Testis (tissue), 3 donors: ENCODE data around the gene CLMN. TPM values are rescaled to one million over a fixed set of nuclear protein-coding genes. Genes with fewer than 3 reads are reported as not detected.
A peak's percentile ranks its signal among the peaks of the same experiment; 100 is the strongest.

Experiments
- DNase-seq: peaks from one replicate; pipeline ENCODE4 v3.0.0-alpha.2; 2019
- H3K27ac ChIP-seq, 2 donors: fragments of 200-600 bp; sonication (generic); one replicate each; pipeline ENCODE4 v1.5.1; 2019
- H3K27me3 ChIP-seq: fragments of 200-600 bp; sonication (generic); one replicate; pipeline ENCODE4 v1.5.1; 2019
- H3K36me3 ChIP-seq: fragments of 200-600 bp; sonication (generic); one replicate; pipeline ENCODE4 v1.5.1; 2017; ENCODE audit warnings: low read depth; ENCODE audit errors: missing control alignments
- H3K4me1 ChIP-seq: fragments of 200-600 bp; sonication (generic); one replicate; pipeline ENCODE4 v1.5.1; 2019
- H3K4me3 ChIP-seq, 2 donors: fragments of 200-600 bp; sonication (generic); one replicate each; pipeline ENCODE4 v1.5.1; 2017 to 2019
- H3K9me3 ChIP-seq: fragments of 200-600 bp; sonication (generic); one replicate; pipeline ENCODE4 v1.5.1; 2017
- POLR2A ChIP-seq: fragments of 450-650 bp; IDR thresholded peaks from one replicate; pipeline ENCODE4 v1.6.1; 2017; ENCODE audit warnings: antibody characterized with exemption, mild to moderate bottlenecking, moderate library complexity
- WGBS, 2 donors: methylation state at CpG; one replicate each; pipeline ENCODE4 v1.1.5; 2018; 5-methylcytosine and 5-hydroxymethylcytosine counted together
- intact Hi-C: fragments of 100-400 bp; cut with DNase I; formaldehyde crosslinking; loops from one replicate; pipeline ENCODE4 v1.15.1; 2023; ENCODE audit warnings: low total_unique reads
- polyA plus RNA-seq: library from polyadenylated mRNA; stranded (reverse); fragments of 350-450 nt; fragmentation: Illumina TruSeq; extraction: RNeasy Lipid Tissue Mini Kit (QIAGEN cat#74804); gene quantifications from one replicate; pipeline ENCODE4 v1.2.3, GENCODE V29; 2014; ENCODE audit warnings: low read depth, low replicate concordance; ENCODE audit not compliant: insufficient read depth
- total RNA-seq, 2 donors: library from RNA; depleted of rRNA; stranded (reverse); fragments of >200 nt; gene quantifications; one replicate each; pipeline ENCODE4 v1.2.3, GENCODE V29; 2016
- TF ChIP-seq, protein P1 (sequence below), 3 experiments: fragments of 450-650 bp in 2 of 3; fragments of 200-600 bp in 1 of 3; sonication (generic) in 1 of 3; IDR thresholded peaks; one replicate each; pipeline ENCODE4 v1.5.1; 2016 to 2019; ENCODE audit warnings: antibody characterized with exemption in 3 of 3, mild to moderate bottlenecking in 2 of 3, moderate library complexity in 1 of 3

The CLMN gene
- total and polyA plus RNA-seq, 3 donors from 2014 or later: 35.9 to 134 (median 68.0) TPM

DNA sequence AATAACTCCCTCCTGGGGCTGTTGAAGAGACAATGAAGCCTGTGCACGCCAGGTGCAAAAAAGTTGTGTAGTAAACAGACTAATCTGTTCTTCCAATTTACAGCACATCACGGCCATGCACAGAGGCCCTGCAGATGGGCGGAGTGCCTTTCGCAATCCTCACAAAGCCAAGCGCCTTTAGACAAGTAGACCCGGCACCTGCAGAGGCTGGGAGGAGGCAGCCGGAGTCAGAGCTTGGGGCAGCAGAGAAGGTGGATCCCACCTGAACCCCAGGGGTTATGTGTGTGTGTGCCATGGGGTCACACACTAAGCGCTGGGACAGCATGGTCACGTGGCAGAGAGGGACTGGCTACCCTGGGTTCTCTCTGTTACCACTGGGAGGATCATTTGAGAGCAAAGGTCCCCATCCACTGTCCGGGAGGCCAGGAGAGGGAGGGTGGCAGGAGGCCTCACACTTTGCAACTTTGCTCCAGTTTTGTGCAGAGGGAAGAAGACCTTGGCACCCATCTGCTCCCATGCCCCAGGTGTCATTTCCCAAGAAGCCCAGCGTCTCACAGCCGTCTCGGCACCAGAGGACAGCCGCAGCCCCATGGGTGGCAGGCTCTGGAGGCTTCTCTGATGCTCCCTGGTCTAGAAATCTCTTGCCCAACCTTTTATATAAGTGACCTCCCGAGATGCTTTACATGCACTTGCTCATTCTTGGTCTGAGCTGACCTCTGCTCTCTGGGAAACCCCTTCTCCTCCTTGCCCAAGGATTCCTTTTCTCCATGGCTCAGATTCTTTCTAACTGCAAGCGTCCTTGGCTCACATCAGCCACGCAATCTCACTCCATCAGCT is 82.4 kb downstream of the CLMN start:
- H3K4me3 ChIP-seq: no peak overlapping the region
- 72 to 80% methylated on average over 17 of the region's 17 CpGs for WGBS, 2 donors
- H3K27ac ChIP-seq: no peak overlapping the region

GRCh38 chr14:95236221-95236620 is 83.5 kb downstream of the CLMN start:
- Histone ChIP-seq H3K4me1 (peaks cover 13% of the 10 kb centered on the region), H3K27ac (no peak overlapping the region), H3K9me3 (no peaks in the 10 kb centered on the region), H3K27me3 (no peaks in the 10 kb centered on the region), H3K4me3 (no peak overlapping the region), H3K36me3 (no peaks in the 10 kb centered on the region)
- no peak for DNase-seq
- WGBS, 2 donors: 40 to 72% methylated on average over 2 to 12 of the region's 12 CpGs
- intact Hi-C loops: no loop called here
- no peak for TF ChIP-seq POLR2A
- TF ChIP-seq, protein P1, sequence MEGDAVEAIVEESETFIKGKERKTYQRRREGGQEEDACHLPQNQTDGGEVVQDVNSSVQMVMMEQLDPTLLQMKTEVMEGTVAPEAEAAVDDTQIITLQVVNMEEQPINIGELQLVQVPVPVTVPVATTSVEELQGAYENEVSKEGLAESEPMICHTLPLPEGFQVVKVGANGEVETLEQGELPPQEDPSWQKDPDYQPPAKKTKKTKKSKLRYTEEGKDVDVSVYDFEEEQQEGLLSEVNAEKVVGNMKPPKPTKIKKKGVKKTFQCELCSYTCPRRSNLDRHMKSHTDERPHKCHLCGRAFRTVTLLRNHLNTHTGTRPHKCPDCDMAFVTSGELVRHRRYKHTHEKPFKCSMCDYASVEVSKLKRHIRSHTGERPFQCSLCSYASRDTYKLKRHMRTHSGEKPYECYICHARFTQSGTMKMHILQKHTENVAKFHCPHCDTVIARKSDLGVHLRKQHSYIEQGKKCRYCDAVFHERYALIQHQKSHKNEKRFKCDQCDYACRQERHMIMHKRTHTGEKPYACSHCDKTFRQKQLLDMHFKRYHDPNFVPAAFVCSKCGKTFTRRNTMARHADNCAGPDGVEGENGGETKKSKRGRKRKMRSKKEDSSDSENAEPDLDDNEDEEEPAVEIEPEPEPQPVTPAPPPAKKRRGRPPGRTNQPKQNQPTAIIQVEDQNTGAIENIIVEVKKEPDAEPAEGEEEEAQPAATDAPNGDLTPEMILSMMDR (IDR thresholded peaks at IDR 0.05): no peak

More for the DNA sequence above, 82.4 kb downstream of the CLMN start:
- H3K9me3 ChIP-seq: no peaks in the 10 kb centered on the region
- DNase-seq: peak; percentile 43
- no peaks in the 10 kb centered on the region for H3K36me3 ChIP-seq
- intact Hi-C loops: no loop called here
- H3K27me3 ChIP-seq: no peaks in the 10 kb centered on the region
- TF ChIP-seq, protein P1 (IDR thresholded peaks at IDR 0.05): no peak
- TF ChIP-seq POLR2A: no peak
- H3K4me1 ChIP-seq: peaks cover 13% of the 10 kb centered on the region

GRCh38 chr14:95235767-95236166 is 83.9 kb downstream of the CLMN start:
- Histone ChIP-seq H3K27me3 (no peaks in the 10 kb centered on the region), H3K36me3 (no peaks in the 10 kb centered on the region), H3K4me1 (peaks cover 13% of the 10 kb centered on the region), H3K27ac (no peak overlapping the region), H3K4me3 (no peak overlapping the region), H3K9me3 (no peaks in the 10 kb centered on the region)
- intact Hi-C loops: no loop called here
- WGBS, 2 donors: 92 to 96% methylated on average over 12 to 14 of the region's 14 CpGs
- TF ChIP-seq, protein P1 (IDR thresholded peaks at IDR 0.05): no peak
- TF ChIP-seq POLR2A: no peak
- DNase-seq: no peak

- Histone ChIP-seq H3K27me3 (no peaks in the 10 kb centered on the region), H3K9me3 (no peaks in the 10 kb centered on the region), H3K27ac (no peak overlapping the region), H3K4me3 (no peak overlapping the region), H3K36me3 (no peaks in the 10 kb centered on the region), H3K4me1 (peaks cover 13% of the 10 kb centered on the region)
- intact Hi-C loops: no loop called here
- WGBS, 2 donors: 89 to 93% methylated on average over 4 of the region's 4 CpGs
- TF ChIP-seq, protein P1 (IDR thresholded peaks at IDR 0.05): no peak
- TF ChIP-seq POLR2A: no peak
- no peak for DNase-seq
Measured at GRCh38 chr14:95235351-95235750, 84.4 kb downstream of the CLMN start.

DNA sequence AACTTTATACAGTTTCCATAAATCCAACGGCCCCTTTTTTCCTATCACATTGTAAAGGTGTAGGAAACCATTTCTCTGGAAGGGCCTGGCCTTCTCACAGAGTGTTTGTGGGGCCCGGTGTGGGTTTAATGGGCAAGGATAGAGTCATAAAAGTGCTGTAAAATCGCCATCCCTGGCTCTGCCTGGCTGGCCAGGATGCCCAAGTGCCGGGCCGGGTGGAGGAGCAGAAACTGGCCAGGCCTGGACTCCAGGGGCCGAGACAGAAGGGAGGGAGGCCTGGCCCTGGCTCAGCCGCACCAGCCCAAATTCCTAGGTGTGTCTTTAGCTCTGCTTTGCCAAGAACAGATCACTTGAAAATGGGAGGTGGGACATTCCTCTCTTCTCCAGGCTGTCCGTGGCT is 85.3 kb downstream of the CLMN start:
- Histone ChIP-seq H3K4me3 (no peak overlapping the region), H3K36me3 (no peaks in the 10 kb centered on the region), H3K27me3 (no peaks in the 10 kb centered on the region), H3K9me3 (no peaks in the 10 kb centered on the region), H3K4me1 (peaks cover 13% of the 10 kb centered on the region), H3K27ac (peak overlapping the region in 1 of 2 donors; percentile 57)
- 53 to 55% methylated on average over 8 of the region's 8 CpGs for WGBS, 2 donors
- no peak for DNase-seq
- no peak for TF ChIP-seq POLR2A
- TF ChIP-seq, protein P1 (IDR thresholded peaks at IDR 0.05): no peak
- intact Hi-C loops: no loop called here
